ENCODE measurements around the gene HLA-F.

The HLA-F gene

GRCh38 chr6:29763491-29764289, 40.5 kb downstream of the HLA-F start:
- DNase-seq = no peak

- DNase-seq = no peak
Observed at GRCh38 chr6:29764422-29765196, 41.4 kb downstream of the HLA-F start.

GRCh38 chr6:29769336-29769735, 46.1 kb downstream of the HLA-F start:
- DNase-seq = no peak

GRCh38 chr6:29770306-29770705, 47.1 kb downstream of the HLA-F start:
- no peak for DNase-seq

GRCh38 chr6:29776684-29777083, 53.5 kb downstream of the HLA-F start:
- no peak for DNase-seq
